Activated T-helper 1 cell treated with anti-CD3 and anti-CD28 coated beads, Interleukin-2, amount 50 U/mL, for 16 hours (primary cell): ENCODE results near the gene FBLN1.

ENCODE experiments used
- DNase-seq, 2 donors: peaks; one replicate each; pipeline ENCODE4 v3.0.0-alpha.2; 2020; ENCODE audit warnings: low read depth in 1 of 2, low spot score in 1 of 2

FBLN1 gene

DNA sequence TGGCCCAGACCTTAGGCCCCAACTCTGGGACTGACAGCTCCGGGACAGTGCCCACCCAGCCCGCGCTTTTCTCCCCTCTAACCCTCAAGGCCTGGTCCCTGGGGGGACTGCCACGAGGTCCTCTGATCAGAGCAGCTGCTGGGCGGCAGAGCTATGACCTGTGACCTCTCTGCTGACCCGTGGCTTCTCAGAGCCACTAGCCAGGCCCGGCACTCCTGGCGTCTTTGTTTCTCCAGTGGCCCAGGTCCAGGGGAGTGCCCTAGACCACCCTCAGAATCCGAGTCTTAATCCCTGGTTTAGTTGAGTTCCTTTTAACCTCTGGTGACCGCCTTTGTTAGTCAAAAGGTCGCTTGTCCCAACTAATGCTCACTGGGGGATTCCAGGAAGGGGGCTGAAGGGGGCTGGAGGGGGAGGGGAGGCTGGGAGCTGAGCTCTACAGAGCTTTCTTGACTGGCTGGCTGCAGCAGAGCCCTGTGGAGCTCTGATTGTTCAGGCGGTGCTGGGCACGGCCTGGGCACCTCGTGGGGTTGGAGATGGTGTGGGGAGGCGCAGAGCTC lies 1.2 kb downstream of the FBLN1 start:
- no peak for DNase-seq

DNA sequence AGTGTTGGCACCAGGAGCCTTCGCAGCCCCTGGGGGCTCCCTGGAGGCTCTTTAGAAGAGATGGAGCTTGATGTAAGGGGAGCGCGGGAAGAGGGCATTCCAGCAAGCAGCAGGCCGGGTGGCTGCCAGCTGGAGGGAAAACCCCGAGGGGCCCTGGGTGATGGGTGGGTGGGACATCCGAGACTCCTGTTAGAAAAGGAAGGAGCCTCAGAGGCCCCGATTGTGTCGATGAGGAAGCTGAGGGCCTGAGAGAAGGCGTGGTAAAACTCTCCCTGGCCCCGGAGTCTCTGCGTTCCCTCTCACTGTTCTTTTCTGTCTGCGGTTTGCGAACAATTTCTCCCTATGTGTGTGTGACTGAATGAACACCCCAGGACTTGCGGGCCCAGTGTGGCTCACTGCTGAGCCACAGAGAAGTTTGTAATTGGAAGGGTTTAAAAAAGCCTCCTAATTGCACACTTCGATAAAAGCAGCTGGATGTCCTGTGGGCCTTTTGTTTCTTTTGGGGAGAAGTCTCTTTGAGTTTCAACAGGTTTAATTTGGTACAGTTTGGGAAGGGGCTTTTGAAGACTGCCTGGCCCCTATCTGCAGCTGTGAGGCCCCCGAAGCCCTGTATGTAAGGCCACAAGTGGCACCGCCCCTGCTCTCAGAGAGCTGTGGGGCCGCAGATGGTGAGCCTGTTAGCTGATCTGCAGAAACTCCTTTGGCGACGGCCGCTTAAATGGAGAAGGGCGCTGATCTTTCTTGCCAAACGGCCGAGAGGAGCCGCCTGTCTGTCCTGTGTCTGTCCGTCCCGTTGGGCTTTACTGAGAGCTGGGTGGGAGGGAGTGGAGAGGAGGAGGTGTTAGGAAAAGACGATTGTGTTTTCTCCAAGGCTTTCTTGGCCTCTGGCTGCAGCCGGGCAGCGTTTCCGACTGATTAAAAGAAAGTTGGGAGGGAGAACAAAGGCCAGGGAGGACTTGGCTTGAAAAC lies 2.0 kb downstream of the FBLN1 start:
- DNase-seq = no peak

DNA sequence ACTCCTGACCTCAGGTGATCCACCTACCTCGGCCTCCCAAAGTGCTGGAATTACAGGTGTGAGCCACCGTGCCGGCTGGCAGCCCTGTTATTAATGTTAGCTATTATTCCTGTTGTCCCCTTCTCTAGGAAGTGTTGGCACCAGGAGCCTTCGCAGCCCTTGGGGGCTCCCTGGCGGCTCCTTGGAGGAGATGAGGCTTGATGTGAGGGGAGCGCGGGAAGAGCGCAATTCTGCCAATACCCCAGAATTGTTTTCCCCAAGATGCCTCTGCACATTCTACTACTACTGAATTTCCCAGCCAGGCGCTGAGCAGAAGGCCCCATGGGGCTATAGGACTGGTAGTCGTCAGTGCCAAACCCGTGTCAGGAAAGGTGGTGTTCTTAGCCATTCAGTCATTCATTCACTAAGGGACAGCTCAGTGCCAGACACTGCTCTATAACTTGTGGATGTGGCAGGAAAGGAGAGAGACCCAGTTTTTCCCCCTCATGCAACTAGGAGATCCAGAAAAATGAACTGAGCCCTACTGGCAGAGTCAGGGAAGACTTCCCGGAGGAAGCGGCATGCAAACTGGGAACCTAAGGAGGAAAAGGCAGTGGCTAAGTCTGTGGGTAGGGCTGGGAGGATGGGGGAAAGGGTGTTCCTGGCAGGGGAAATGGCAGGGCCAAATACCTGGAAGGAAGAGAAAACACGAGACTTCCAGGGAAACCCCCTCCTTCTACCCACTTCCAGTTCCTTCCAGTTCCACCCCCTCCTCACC lies 3.5 kb downstream of the FBLN1 start:
- no peak for DNase-seq

DNA sequence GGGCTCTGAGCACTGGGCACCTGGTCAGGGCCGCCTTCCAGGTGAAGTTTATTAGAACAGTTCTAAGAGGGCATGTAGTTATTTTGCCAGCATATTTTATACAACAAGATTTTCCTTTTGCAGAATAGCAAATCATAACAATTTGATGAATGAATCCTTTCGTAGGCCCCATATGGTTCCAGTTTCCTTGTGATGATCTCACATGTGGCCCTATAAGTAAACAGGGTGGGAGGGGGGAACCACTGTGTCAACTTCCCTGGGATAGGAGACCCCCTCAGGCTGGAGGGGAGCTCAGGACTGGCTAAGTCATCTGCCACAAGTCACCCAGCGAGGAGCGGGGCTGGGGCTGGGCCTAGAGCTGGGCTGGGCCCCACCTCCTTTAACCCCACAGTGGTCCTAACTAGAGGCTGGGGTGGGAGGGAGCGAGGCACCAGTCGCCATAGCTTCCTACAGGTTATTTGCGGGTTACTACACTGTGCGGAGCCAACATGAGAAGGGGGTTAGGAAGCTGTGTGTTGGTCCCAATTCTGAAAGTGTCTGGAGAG lies 4.2 kb downstream of the FBLN1 start:
- DNase-seq = no peak

DNA sequence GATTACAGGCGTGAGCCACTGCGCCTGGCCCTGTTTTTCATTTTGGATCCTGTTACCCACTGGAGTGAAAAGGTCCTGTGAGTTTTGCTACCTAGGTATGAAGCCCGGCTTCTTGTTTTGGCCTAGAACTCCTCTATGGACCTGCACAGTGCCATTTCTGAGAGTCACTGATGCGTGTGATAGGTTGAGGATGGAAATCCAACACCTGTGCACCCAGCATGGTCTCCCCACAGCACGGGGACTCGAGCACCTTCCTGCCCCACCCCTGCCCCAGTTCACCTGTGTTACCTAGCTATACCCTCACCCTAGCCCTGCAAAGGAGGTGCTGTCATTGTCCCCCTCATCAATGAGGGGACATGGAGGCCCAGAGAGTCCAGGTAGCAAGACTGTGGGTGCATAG lies 5.1 kb downstream of the FBLN1 start:
- DNase-seq = no peak

DNA sequence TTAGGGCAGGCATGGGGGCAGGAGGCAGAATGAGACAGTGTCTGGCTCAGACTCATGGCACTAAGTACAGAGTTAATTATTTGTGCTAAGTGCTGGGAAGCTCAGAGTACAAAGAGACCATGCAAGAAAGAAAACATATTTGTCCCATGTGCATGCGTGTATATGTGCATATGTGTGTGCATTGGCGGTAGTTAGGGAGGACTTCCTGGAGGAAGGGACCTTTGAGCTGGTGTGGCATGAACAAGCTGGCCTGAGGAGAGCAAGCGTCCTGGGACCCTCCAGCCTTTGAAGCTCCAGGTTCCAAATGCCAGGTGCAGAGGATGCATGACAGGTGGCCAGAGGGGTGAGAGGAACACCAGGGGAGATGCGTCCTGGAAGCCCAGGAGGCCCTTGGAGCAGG lies 6.1 kb downstream of the FBLN1 start:
- DNase-seq = no peak

DNA sequence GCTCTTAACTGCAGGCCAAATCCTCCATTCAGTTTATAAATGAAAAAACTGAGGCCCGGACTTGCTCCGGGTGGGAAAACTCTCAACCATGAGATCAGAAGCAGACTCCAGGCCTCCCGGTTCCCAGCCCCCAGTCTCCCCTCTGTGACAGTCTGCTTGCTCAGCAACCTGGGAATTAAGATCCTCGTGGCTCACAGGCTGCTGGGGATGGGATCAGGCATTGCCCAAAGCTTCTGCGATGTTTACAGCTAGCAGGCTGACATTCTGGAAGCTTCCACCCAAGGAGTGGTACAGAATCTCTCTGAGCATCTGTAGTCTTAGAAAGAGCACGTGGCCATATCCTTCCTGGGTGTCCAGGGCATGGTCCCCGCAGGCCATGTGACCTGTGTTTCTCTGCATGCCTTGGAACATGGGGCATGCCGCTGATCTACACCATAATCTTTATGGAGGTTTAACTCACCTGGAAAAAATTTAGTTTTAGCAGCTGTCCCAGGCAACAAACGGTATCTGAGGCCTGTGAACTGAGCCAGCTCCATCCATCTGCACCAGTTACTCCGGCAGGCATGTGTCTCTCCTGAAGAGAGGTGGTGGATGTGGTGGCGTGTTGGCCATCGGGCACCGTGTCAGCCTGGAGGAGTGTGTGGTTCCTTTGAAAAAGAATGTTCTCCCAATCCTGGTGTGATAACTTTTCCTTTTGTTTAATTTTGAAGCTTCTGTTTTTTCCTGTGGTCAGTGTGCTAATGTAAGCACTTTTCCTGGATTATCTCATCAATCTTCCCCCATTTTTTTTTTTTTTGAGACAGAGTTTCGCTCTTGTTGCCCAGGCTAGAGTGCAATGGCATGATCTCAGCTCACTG lies 7.9 kb downstream of the FBLN1 start:
- DNase-seq = no peak

DNA sequence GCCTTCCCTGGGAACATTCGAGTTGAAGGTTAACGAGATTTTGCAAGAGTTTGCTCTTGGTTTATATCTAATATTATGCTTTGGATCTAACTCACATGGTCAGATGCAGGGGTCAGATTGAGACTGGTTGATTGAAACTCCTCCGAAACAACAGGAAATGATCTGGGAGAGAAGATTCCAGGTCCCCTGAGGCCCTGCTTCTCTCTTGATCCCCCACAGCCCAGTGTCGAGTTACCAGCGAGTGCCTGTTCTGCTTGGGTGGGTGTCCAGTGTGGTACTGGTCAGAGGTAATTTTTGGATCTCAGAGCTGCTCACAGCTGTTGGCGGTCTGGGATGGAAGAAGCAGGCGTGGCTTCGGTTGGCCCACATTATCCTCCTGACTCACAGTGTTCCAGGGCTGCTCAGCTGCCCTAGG lies 9.2 kb downstream of the FBLN1 start:
- no peak for DNase-seq

DNA sequence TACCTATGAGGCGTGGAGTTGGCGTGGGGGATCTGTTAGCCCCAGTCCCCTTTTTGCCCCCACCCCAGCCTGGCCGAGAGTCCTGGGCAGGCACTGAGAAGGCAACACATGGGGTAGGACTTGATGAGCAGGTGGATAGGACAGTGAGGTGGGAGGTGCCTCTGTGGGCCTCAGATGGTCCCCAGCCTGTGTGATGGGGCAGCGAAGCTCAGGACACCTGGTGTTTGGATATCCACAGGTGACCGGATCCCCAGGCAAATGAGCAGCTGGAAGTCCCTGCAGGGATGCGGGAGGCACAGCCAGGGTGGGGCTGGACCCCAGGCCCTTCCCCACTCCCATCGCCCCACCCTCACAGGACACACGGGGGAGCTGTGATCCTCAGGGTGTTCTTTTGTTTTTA lies 9.7 kb downstream of the FBLN1 start:
- no peak for DNase-seq

DNA sequence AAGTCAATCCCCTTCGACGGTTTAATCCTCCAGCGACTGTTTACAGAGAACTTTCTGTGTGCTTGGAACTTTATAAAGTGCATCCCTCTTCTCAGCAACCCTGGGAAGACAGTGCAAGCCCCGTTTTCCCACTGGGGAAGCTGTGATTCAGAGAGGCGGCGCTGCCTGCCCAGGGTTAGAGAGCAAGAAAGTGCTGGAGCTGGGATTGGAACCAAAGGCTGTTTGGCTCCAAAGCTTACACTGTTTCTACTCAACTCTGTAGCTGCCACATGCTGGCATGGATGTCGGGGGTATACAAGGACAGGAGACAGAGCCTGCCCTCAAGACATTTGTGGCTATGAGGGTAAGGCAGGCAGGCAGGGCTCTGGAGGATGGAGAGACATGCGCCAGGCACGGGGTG lies 13.0 kb downstream of the FBLN1 start:
- no peak for DNase-seq

DNA sequence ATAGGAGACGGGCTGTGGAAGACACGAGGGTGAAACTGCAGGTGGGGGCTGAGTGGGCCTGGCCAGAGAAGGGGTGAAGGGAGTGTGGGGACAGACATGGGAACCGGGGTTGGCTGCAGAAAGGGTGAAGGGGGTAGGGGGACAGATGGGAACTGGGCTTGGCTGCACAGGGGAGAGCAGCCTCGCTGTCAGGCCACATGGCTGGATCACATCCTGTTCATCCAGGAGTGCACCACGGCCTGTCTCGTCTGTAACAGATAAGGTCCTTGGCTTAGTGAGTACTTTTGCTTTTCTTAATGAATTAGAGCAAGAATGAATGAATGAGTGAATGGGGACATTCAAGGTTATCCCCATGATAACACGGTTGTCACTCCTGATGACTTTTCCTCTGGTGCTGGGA lies 13.5 kb downstream of the FBLN1 start:
- DNase-seq = no peak

DNA sequence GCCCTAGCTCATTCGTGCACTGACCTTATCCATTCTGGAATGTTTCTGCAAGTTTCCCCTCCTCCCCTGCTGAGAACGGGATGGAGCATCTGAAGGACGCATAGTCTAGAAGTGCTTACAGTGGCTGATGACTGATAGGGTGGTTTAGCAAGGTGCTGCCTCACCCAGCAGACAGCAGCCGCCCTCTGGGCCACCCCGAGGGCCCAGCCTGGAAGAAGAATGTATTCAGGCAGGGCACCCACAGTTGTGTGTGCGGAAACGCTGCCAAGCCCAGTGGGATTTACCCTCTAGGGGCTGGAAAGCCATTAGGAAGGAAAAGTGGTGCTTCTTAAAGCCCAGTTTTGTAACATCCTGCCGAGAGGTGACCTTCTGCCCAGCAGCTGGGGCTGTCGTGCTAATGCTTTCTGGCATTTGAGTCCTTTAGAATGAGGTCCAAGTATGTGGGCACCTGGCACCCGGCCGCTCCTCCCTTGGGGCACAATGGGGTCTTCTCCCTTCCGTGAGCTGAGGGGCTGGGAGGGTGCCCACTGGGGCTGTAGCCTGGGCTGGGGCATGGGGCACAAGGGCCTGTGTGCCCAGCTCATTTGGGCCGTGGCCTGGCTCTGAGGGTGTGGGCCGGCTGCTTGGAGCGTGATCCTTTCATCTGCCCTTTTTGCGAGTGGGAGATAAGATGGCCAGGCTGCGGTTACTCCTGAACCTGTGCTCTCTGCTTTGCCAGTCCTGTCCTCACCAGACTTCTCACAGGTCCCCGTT lies 14.4 kb downstream of the FBLN1 start:
- no peak for DNase-seq

DNA sequence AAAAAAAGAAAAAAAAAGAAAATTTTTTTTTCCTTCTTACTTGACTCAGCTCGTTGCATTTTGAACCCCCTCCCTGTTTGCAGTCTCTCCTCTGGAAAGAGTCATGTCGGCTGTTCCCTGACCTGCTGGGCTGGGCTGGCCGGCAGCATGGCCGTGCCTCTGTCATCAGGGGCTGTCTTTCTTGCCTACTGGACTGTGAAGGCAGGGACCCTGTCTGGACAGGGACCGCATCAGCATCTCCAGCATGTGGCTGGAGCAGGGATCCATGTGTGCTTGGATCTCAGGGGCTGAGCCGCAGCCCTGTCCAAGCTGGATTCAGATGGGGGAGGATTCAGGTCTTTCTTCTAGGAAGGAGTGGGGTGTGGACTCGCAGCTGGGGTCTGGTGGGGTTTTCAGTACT lies 15.5 kb downstream of the FBLN1 start:
- no peak for DNase-seq

DNA sequence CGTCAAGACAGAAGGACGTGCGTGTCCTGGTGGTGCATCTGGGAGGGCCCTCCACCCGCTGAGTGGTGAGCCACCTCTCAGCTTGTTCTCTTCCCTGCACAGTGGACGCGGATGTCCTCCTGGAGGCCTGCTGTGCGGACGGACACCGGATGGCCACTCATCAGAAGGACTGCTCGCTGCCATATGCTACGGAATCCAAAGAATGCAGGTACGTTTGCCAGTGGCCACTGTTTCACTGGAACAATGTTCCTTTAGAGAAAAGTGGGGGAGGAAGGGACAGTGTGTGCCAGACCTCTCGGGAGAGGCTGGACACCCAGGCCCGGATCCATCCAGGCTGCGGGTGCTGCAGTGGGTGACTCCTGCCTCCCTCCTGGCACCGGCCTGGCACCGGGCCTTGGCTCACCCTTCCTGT lies 15.9 kb downstream of the FBLN1 start:
- DNase-seq = no peak

DNA sequence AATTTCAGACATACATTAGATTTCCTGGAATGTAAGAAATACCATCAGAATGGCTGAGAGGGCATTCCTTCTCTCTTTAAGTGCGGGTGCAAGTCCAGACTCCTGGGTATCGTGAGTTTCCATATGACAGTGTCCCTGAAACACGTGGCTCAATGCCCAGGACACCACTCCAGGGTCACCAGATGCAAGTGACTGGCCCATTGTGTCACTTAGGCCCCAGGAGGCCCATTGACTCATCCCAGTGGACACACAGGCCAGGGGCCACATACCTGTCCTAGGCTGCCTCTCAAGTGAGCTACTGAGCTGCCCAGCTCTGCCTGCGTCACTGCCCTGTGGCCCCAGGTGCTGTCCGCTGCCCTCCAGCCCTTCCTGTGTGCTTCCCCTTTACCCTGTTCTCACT lies 18.5 kb downstream of the FBLN1 start:
- no peak for DNase-seq

DNA sequence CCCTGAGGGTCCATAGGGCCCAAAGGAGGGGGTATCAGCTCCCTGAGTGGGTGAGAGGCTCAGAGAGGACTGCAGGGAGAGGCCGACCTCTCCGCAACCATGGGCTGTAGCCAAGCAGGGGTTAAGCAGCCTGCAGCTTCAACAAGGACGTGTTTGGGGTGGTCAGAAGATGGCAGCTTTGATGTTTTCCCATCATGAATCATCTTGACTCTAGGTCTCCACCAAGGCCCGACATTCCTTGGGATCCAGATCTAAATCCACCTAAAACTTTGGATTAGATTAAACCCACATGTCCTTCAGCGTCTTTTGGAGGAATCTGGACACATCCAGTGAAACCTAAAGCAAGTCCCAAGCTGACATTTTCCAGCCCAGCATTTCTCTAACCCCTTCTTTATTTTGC lies 19.8 kb downstream of the FBLN1 start:
- DNase-seq = no peak

DNA sequence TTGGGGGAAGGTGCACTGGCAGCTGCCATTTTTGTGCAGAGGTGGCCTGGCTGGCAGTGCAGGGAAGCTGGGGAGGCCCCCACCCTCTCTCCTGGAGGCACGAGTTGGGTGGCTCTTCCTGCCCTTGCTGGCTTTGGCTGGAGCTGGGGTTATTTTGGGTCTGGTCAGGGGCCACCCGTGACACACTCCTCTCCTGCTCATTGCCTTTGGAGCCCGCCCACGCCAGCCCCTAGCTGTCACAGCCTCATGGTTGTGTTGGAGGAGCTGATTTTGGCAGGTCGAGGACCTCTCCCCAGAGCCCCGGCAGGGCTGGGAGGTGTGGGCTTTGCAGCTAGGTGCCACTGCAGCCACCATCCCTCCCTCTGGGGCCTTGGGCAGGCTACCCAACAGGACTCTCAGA lies 21.5 kb downstream of the FBLN1 start:
- no peak for DNase-seq

DNA sequence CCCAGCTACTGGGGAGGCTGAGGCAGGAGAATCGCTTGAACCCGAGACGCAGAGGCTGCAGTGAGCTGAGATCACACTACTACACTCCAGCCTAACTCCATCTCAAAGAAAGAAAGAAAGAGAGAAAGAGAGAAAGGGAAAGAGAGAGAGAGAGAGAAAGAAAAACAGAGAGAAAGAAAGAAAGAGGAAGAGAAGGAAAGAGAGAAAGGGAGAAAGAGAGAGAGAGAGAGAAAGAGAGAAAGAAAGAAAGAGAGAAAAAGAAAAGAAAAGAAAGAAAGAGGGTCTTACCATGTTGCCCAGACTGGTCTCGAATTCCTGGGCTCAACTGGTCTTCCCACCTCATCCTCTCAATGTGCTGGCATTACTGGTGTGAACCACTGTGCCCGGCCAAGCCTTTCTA lies 22.3 kb downstream of the FBLN1 start:
- no peak for DNase-seq

DNA sequence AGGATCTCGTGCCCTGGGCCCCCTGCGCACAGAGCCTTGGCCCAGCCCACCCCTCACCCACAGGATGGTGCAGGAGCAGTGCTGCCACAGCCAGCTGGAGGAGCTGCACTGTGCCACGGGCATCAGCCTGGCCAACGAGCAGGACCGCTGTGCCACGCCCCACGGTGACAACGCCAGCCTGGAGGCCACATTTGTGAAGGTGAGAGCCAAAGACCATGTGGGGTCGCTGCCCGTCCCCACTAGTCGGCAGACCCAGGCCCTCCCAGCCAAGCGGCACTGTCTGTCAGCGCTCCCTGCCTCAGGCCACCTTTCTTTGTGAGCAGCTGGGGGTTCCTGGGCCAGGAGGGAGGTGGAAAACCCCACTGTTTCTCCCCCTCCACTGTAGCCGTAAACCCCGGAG lies 22.8 kb downstream of the FBLN1 start:
- no peak for DNase-seq

DNA sequence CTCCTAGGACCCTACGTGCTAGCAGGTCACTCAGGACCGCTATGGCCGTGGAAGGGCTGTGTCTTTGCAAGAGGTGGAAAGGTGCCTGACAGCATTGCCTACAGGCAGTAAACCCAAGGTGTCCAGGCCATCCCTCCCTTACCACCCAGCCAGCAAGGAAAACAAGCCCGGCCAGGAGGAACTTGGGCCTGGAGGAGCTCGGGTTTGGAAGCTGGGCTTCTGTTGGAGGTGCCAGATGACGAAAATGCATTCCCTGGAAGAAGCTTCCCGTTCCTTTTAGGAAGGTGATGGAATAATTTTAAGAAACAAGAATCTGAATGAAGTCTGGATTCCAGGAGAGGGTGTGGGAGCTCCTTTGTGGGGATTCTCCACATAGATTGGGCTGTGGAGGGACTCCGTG lies 23.6 kb downstream of the FBLN1 start:
- DNase-seq = no peak
